ENCODE data around the gene KCNAB1. TPM values are rescaled to one million over a fixed set of nuclear protein-coding genes. Genes with fewer than 3 reads are reported as not detected.
A peak's percentile ranks its signal among the peaks of the same experiment; 100 is the strongest.

Gene KCNAB1
- total RNA-seq, 4 donors from 2014 or later, result 0.38 to 1.5 (median 0.49) TPM

DNA sequence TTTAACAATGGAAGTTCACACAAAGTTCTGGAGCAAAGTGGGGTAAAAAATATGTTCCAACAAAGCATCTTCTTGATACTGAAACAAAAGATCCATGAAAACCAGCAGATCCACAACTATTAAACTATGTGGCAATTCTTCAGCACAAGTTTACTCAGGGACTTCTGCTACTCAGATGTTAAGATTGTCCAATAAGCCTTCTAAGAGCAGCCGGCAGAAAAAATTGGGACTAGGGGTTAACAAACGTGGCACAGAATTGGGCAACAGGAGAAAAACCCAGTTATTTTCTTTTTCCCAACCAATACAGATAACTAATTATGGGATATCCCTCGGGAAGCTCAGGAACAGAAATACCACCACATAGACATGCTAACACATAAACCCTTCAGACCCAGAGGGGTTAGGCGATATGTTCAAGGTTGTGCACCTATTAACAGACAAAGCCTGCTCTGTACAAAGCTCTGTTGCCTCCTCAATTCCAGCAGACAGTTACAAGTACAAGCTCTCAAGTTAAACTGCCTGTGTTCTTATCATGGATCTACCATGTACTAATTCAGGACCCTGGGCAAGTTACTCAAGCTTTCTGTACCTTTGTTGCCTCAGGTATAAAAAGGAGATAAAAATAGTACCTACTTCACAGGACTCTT lies 427.8 kb downstream of the KCNAB1 start:
- WGBS, result 80% methylated on average over 4 of the region's 4 CpGs
- no peaks in the 10 kb centered on the region for H3K27me3 ChIP-seq
- peaks cover 50% of the 10 kb centered on the region for H3K36me3 ChIP-seq
- H3K27ac ChIP-seq, result no peak overlapping the region
- peaks cover 50% of the 10 kb centered on the region for H3K4me1 ChIP-seq
- no peaks in the 10 kb centered on the region for H3K9me3 ChIP-seq
- no peak for TF ChIP-seq POLR2A (IDR thresholded peaks at IDR 0.05)
- TF ChIP-seq POLR2AphosphoS5 (IDR thresholded peaks at IDR 0.05), result no peak
- TF ChIP-seq EP300 (IDR thresholded peaks at IDR 0.05), result no peak
- TF ChIP-seq, protein P1, sequence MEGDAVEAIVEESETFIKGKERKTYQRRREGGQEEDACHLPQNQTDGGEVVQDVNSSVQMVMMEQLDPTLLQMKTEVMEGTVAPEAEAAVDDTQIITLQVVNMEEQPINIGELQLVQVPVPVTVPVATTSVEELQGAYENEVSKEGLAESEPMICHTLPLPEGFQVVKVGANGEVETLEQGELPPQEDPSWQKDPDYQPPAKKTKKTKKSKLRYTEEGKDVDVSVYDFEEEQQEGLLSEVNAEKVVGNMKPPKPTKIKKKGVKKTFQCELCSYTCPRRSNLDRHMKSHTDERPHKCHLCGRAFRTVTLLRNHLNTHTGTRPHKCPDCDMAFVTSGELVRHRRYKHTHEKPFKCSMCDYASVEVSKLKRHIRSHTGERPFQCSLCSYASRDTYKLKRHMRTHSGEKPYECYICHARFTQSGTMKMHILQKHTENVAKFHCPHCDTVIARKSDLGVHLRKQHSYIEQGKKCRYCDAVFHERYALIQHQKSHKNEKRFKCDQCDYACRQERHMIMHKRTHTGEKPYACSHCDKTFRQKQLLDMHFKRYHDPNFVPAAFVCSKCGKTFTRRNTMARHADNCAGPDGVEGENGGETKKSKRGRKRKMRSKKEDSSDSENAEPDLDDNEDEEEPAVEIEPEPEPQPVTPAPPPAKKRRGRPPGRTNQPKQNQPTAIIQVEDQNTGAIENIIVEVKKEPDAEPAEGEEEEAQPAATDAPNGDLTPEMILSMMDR (IDR thresholded peaks at IDR 0.05), result no peak
- no peak for DNase-seq (ENCODE audit: low spot score in 2 of 2)
- no peak overlapping the region for H3K4me3 ChIP-seq

GRCh38 chr3:156548902-156549301 lies 428.5 kb downstream of the KCNAB1 start:
- WGBS, result 86% methylated on average over 6 of the region's 6 CpGs
- peaks cover 43% of the 10 kb centered on the region for H3K36me3 ChIP-seq
- no peak for TF ChIP-seq EP300 (IDR thresholded peaks at IDR 0.05)
- TF ChIP-seq, protein P1 (IDR thresholded peaks at IDR 0.05), result no peak
- TF ChIP-seq POLR2A (IDR thresholded peaks at IDR 0.05), result no peak
- no peak for TF ChIP-seq POLR2AphosphoS5 (IDR thresholded peaks at IDR 0.05)
- peaks cover 50% of the 10 kb centered on the region for H3K4me1 ChIP-seq
- H3K9me3 ChIP-seq, result no peaks in the 10 kb centered on the region
- H3K27me3 ChIP-seq, result no peaks in the 10 kb centered on the region
- DNase-seq (ENCODE audit: low spot score in 2 of 2), result no peak
- no peak overlapping the region for H3K4me3 ChIP-seq
- H3K27ac ChIP-seq, result no peak overlapping the region

- TF ChIP-seq POLR2AphosphoS5 (IDR thresholded peaks at IDR 0.05), result no peak
- TF ChIP-seq EP300 (IDR thresholded peaks at IDR 0.05), result no peak
- TF ChIP-seq, protein P1 (IDR thresholded peaks at IDR 0.05), result no peak
- TF ChIP-seq POLR2A (IDR thresholded peaks at IDR 0.05), result no peak
- Histone ChIP-seq H3K27me3 (no peaks in the 10 kb centered on the region), H3K4me1 (peaks cover 52% of the 10 kb centered on the region), H3K9me3 (no peaks in the 10 kb centered on the region), H3K4me3 (no peak overlapping the region), H3K36me3 (peaks cover 39% of the 10 kb centered on the region), H3K27ac (no peak overlapping the region)
- 67% methylated on average over 4 of the region's 4 CpGs for WGBS
- DNase-seq (ENCODE audit: low spot score in 2 of 2), result no peak
These were observed 430.9 kb downstream of the KCNAB1 start for GRCh38 chr3:156551261-156551660.

- no peaks in the 10 kb centered on the region for H3K9me3 ChIP-seq
- H3K27me3 ChIP-seq, result no peaks in the 10 kb centered on the region
- no peak for TF ChIP-seq POLR2A (IDR thresholded peaks at IDR 0.05)
- TF ChIP-seq POLR2AphosphoS5 (IDR thresholded peaks at IDR 0.05), result no peak
- TF ChIP-seq, protein P1 (IDR thresholded peaks at IDR 0.05), result no peak
- no peak for TF ChIP-seq EP300 (IDR thresholded peaks at IDR 0.05)
- no peak for DNase-seq (ENCODE audit: low spot score in 2 of 2)
- peaks cover 50% of the 10 kb centered on the region for H3K4me1 ChIP-seq
- peaks cover 39% of the 10 kb centered on the region for H3K36me3 ChIP-seq
- H3K27ac ChIP-seq, result no peak overlapping the region
- WGBS, result 75% methylated on average over 4 of the region's 4 CpGs
- no peak overlapping the region for H3K4me3 ChIP-seq
These were observed 431.4 kb downstream of the KCNAB1 start for GRCh38 chr3:156551746-156552145.

DNA sequence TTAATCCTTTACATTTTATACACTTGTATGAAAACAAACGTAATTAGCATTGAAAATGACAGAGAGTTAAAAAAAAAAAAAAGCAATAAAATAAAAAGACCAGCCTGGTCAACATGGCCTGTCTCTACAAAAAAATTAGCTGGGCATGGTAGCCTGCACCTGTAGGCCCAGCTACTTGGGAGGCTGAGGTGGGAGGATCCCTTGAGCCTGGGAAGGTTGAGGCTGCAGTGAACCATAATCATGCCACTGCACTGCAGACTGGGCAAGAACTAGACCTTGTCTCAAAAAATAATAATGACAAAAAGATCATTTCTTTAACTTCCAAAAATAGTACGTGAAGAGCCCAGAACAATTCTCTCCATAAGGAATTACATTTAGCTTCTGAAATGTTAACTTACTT lies 432.6 kb downstream of the KCNAB1 start:
- no peak overlapping the region for H3K27ac ChIP-seq
- 84% methylated on average over 2 of the region's 2 CpGs for WGBS
- H3K4me3 ChIP-seq, result peak overlapping the region; percentile 91
- no peaks in the 10 kb centered on the region for H3K9me3 ChIP-seq
- H3K27me3 ChIP-seq, result no peaks in the 10 kb centered on the region
- DNase-seq (ENCODE audit: low spot score in 2 of 2), result no peak
- TF ChIP-seq POLR2A (IDR thresholded peaks at IDR 0.05) (no peak), POLR2AphosphoS5 (IDR thresholded peaks at IDR 0.05) (no peak), EP300 (IDR thresholded peaks at IDR 0.05) (no peak)
- TF ChIP-seq, protein P1 (IDR thresholded peaks at IDR 0.05), result no peak
- H3K36me3 ChIP-seq, result peaks cover 30% of the 10 kb centered on the region
- peaks cover 39% of the 10 kb centered on the region for H3K4me1 ChIP-seq

Data from suprapubic skin (tissue), 4 donors.